SK-N-SH treated with all-trans-retinoic acid at 6 μM for 48 hours (cell line): ENCODE data around the gene KANK2.

Experiments
- ATAC-seq: fragments of 200-7000 bp; cut with Tn5 transposase; 3 replicates; pipeline ENCODE4 v1.9.1; 2020; ENCODE audit warnings: mild to moderate bottlenecking, moderate library complexity
- BACH2 ChIP-seq: fragments of 250-450 bp; sonication (Bioruptor Pico); IDR thresholded peaks from 2 replicates; pipeline ENCODE4 v1.9.0; 2021; ENCODE audit warnings: mild to moderate bottlenecking, borderline replicate concordance
- CREB5 ChIP-seq: fragments of 250-450 bp; sonication (Bioruptor Pico); IDR thresholded peaks from 2 replicates; pipeline ENCODE4 v1.5.1; 2020; ENCODE audit warnings: low read depth, mild to moderate bottlenecking, moderate library complexity
- CSDC2 ChIP-seq: fragments of 250-450 bp; sonication (Bioruptor Pico); IDR thresholded peaks from 2 replicates; pipeline ENCODE4 v1.5.0; 2020; ENCODE audit warnings: mild to moderate bottlenecking, moderate library complexity
- CSRNP3 ChIP-seq: fragments of 250-450 bp; sonication (Bioruptor Pico); IDR thresholded peaks from 2 replicates; pipeline ENCODE4 v1.5.1; 2021; ENCODE audit warnings: mild to moderate bottlenecking, moderate library complexity
- ESRRG ChIP-seq: fragments of 250-450 bp; sonication (Bioruptor Pico); IDR thresholded peaks from 2 replicates; pipeline ENCODE4 v1.6.1; 2021; ENCODE audit warnings: mild to moderate bottlenecking
- ISL1 ChIP-seq: fragments of 250-450 bp; sonication (Bioruptor Pico); IDR thresholded peaks from 2 replicates; pipeline ENCODE4 v2.1.2; 2022; ENCODE audit warnings: mild to moderate bottlenecking, moderate library complexity
- OSR1 ChIP-seq: fragments of 250-450 bp; sonication (Bioruptor Pico); IDR thresholded peaks from 2 replicates; pipeline ENCODE4 v1.8.0; 2022; ENCODE audit warnings: moderate library complexity, mild to moderate bottlenecking, inconsistent platforms
- PATZ1 ChIP-seq: fragments of 250-450 bp; sonication (Bioruptor Pico); IDR thresholded peaks from 2 replicates; pipeline ENCODE4 v1.8.0; 2020; ENCODE audit warnings: mild to moderate bottlenecking, moderate library complexity, borderline replicate concordance
- POU6F1 ChIP-seq: fragments of 250-450 bp; sonication (Bioruptor Pico); IDR thresholded peaks from 2 replicates; pipeline ENCODE4 v1.8.0; 2021; ENCODE audit warnings: low read depth, mild to moderate bottlenecking, moderate library complexity, borderline replicate concordance
- PPARA ChIP-seq: fragments of 250-450 bp; sonication (Bioruptor Pico); IDR thresholded peaks from 2 replicates; pipeline ENCODE4 v1.5.0; 2020; ENCODE audit warnings: mild to moderate bottlenecking, borderline replicate concordance
- RARB ChIP-seq: fragments of 250-450 bp; sonication (Bioruptor Pico); IDR thresholded peaks from 2 replicates; pipeline ENCODE4 v1.8.0; 2021; ENCODE audit warnings: mild to moderate bottlenecking, moderate library complexity
- SNAI2 ChIP-seq: fragments of 250-450 bp; sonication (Bioruptor Pico); IDR thresholded peaks from 2 replicates; pipeline ENCODE4 v1.5.0; 2020; ENCODE audit warnings: mild to moderate bottlenecking, moderate library complexity
- TCF4 ChIP-seq: fragments of 250-450 bp; sonication (Bioruptor Pico); IDR thresholded peaks from 2 replicates; pipeline ENCODE4 v1.8.0; 2021; ENCODE audit warnings: mild to moderate bottlenecking, moderate library complexity, borderline replicate concordance
- TOX ChIP-seq: fragments of 250-450 bp; sonication (Bioruptor Pico); IDR thresholded peaks from 2 replicates; pipeline ENCODE4 v1.8.0; 2021; ENCODE audit warnings: mild to moderate bottlenecking, moderate library complexity, borderline replicate concordance
- ZC3H10 ChIP-seq: fragments of 250-450 bp; sonication (Bioruptor Pico); IDR thresholded peaks from 2 replicates; pipeline ENCODE4 v1.5.1; 2021; ENCODE audit warnings: mild to moderate bottlenecking, moderate library complexity
- ZFP3 ChIP-seq: fragments of 250-450 bp; sonication (Bioruptor Pico); IDR thresholded peaks from 2 replicates; pipeline ENCODE4 v1.5.0; 2020; ENCODE audit warnings: mild to moderate bottlenecking, moderate library complexity
- ZFP30 ChIP-seq: fragments of 450-650 bp; formaldehyde crosslinking; IDR thresholded peaks from 2 replicates; pipeline ENCODE4 v1.5.0; 2022; ENCODE audit warnings: mild to moderate bottlenecking, moderate library complexity
- ZNF565 ChIP-seq: fragments of 450-650 bp; formaldehyde crosslinking; conservative IDR thresholded peaks from 2 replicates; pipeline ENCODE4 v1.5.0; 2020; ENCODE audit warnings: low read depth, mild to moderate bottlenecking, moderate library complexity
- ZNF70 ChIP-seq: fragments of 450-650 bp; formaldehyde crosslinking; IDR thresholded peaks from 2 replicates; pipeline ENCODE4 v1.5.0; 2020; ENCODE audit warnings: mild to moderate bottlenecking, moderate library complexity
- ZNF8 ChIP-seq: fragments of 450-650 bp; formaldehyde crosslinking; IDR thresholded peaks from 2 replicates; pipeline ENCODE4 v1.5.0; 2020; ENCODE audit warnings: mild to moderate bottlenecking, moderate library complexity
- TF ChIP-seq, protein P1 (sequence below): fragments of 250-450 bp; sonication (Bioruptor Pico); IDR thresholded peaks from 2 replicates; pipeline ENCODE4 v1.5.0; 2020; ENCODE audit warnings: mild to moderate bottlenecking, moderate library complexity

The KANK2 gene

GRCh38 chr19:11145536-11145924 is 51.8 kb downstream of the KANK2 start:
- no peak for TF ChIP-seq TOX (CRISPR knock-in tag)
- TF ChIP-seq ISL1 = no peak
- no peak for TF ChIP-seq PATZ1 (CRISPR knock-in tag)
- TF ChIP-seq BACH2 (CRISPR knock-in tag) = no peak
- no peak for TF ChIP-seq PPARA (CRISPR knock-in tag)
- TF ChIP-seq CSDC2 (CRISPR knock-in tag) = no peak
- no peak for TF ChIP-seq SNAI2 (CRISPR knock-in tag)
- no peak for TF ChIP-seq ZNF70 (CRISPR knock-in tag)
- TF ChIP-seq, all 23 proteins: peak for 0
- no peak for ATAC-seq

GRCh38 chr19:11142528-11143171 is 54.7 kb downstream of the KANK2 start:
- TF ChIP-seq SNAI2 (CRISPR knock-in tag) (peak; percentile 64; the same call in 1 of the 2 replicates), ZC3H10 (CRISPR knock-in tag) (no peak), CSRNP3 (CRISPR knock-in tag) (no peak), ZNF565 (CRISPR knock-in tag) (no peak), PATZ1 (CRISPR knock-in tag) (peak; percentile 95; the same call in 1 of the 2 replicates), OSR1 (CRISPR knock-in tag) (no peak)
- peak; percentile 76 for ATAC-seq

DNA sequence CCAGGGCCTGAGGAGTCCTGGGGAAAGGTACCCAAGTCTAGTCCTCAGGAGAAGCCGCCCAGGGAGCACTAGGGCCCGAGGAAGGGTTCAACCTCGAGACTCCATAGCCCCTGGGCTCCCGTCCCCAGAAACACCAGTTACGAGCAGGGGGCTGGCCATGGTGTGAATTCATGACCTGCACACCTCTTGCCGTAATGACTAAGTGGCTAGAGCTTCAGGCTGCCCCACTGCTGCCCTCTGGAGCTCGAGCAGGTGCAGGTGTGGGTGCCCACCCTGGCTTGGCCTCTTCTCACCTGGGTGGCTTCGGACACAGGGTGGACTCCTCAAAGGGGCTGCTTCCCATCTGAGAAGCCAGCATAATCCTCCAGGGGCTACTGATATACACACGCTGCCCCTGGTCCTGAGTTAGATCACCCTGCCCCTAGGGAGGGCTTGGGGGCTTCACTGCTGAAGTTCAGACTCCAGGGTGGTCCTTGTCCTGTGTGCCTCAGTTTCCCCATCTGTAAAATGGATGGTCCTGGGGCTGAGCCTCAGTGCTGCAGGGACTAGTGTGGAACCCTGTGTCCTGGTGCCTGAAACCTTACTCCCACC is 55.3 kb downstream of the KANK2 start:
- no peak; the same call in 2 of the 3 replicates for ATAC-seq
- TF ChIP-seq PPARA (CRISPR knock-in tag) = no peak
- TF ChIP-seq TOX (CRISPR knock-in tag) = no peak
- TF ChIP-seq ESRRG = no peak
- no peak for TF ChIP-seq ZFP3 (CRISPR knock-in tag)
- no peak for TF ChIP-seq ZFP30
- TF ChIP-seq, protein P1, sequence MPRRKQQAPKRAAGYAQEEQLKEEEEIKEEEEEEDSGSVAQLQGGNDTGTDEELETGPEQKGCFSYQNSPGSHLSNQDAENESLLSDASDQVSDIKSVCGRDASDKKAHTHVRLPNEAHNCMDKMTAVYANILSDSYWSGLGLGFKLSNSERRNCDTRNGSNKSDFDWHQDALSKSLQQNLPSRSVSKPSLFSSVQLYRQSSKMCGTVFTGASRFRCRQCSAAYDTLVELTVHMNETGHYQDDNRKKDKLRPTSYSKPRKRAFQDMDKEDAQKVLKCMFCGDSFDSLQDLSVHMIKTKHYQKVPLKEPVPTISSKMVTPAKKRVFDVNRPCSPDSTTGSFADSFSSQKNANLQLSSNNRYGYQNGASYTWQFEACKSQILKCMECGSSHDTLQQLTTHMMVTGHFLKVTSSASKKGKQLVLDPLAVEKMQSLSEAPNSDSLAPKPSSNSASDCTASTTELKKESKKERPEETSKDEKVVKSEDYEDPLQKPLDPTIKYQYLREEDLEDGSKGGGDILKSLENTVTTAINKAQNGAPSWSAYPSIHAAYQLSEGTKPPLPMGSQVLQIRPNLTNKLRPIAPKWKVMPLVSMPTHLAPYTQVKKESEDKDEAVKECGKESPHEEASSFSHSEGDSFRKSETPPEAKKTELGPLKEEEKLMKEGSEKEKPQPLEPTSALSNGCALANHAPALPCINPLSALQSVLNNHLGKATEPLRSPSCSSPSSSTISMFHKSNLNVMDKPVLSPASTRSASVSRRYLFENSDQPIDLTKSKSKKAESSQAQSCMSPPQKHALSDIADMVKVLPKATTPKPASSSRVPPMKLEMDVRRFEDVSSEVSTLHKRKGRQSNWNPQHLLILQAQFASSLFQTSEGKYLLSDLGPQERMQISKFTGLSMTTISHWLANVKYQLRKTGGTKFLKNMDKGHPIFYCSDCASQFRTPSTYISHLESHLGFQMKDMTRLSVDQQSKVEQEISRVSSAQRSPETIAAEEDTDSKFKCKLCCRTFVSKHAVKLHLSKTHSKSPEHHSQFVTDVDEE (CRISPR knock-in tag) = no peak
- no peak for TF ChIP-seq POU6F1 (CRISPR knock-in tag)
- no peak for TF ChIP-seq CREB5
- TF ChIP-seq OSR1 (CRISPR knock-in tag) = no peak
- TF ChIP-seq SNAI2 (CRISPR knock-in tag) = no peak
- no peak for TF ChIP-seq BACH2 (CRISPR knock-in tag)
- TF ChIP-seq PATZ1 (CRISPR knock-in tag) = no peak
- TF ChIP-seq RARB (CRISPR knock-in tag) = no peak
- no peak for TF ChIP-seq ZNF8
- no peak for TF ChIP-seq ZNF565 (CRISPR knock-in tag)
- no peak for TF ChIP-seq ZC3H10 (CRISPR knock-in tag)
- no peak for TF ChIP-seq TCF4 (CRISPR knock-in tag)
- no peak for TF ChIP-seq CSRNP3 (CRISPR knock-in tag)
- TF ChIP-seq ISL1 = no peak
